NCI-H1105 (cell line): ENCODE results near the gene CAMKMT.
"Not testable (repeated sequence)": the region's sequence is repeated elsewhere in the genome, so short reads cannot be mapped to it uniquely, and the experiment has no call there.

Source experiments
- DNase-seq: peaks from one replicate; lab custom pipeline; 2025; lab: John Stamatoyannopoulos, UW

CAMKMT gene

GRCh38 chr2:44505664-44506063 lies 143.9 kb downstream of the CAMKMT start:
- not testable (repeated sequence) for DNase-seq

GRCh38 chr2:44510246-44510645 lies 148.5 kb downstream of the CAMKMT start:
- DNase-seq = no peak

- DNase-seq = no peak
Observed at GRCh38 chr2:44515416-44515815, 153.7 kb downstream of the CAMKMT start.

GRCh38 chr2:44519026-44519425 lies 157.3 kb downstream of the CAMKMT start:
- no peak for DNase-seq

- no peak for DNase-seq
Observed at GRCh38 chr2:44522846-44523245, 161.1 kb downstream of the CAMKMT start.

GRCh38 chr2:44524347-44524926 lies 162.7 kb downstream of the CAMKMT start:
- DNase-seq = no peak

GRCh38 chr2:44526352-44526751 lies 164.6 kb downstream of the CAMKMT start:
- no peak for DNase-seq

GRCh38 chr2:44528595-44528994 lies 166.8 kb downstream of the CAMKMT start:
- DNase-seq = no peak

- DNase-seq = no peak
Observed at GRCh38 chr2:44529448-44529847, 167.7 kb downstream of the CAMKMT start.

- no peak for DNase-seq
Observed at GRCh38 chr2:44531289-44531688, 169.5 kb downstream of the CAMKMT start.

- no peak for DNase-seq
Observed at GRCh38 chr2:44532031-44532430, 170.3 kb downstream of the CAMKMT start.

- no peak for DNase-seq
Observed at GRCh38 chr2:44533508-44533907, 171.8 kb downstream of the CAMKMT start.

GRCh38 chr2:44535376-44535775 lies 173.6 kb downstream of the CAMKMT start:
- no peak for DNase-seq

- no peak for DNase-seq
Observed at GRCh38 chr2:44537264-44537663, 175.5 kb downstream of the CAMKMT start.

- DNase-seq = no peak
Observed at GRCh38 chr2:44542520-44542919, 180.8 kb downstream of the CAMKMT start.

GRCh38 chr2:44543773-44544725 lies 182.3 kb downstream of the CAMKMT start:
- no peak for DNase-seq

- no peak for DNase-seq
Observed at GRCh38 chr2:44545005-44545404, 183.3 kb downstream of the CAMKMT start.

GRCh38 chr2:44546459-44547127 lies 184.8 kb downstream of the CAMKMT start:
- DNase-seq = no peak

- no peak for DNase-seq
Observed at GRCh38 chr2:44547718-44548117, 186.0 kb downstream of the CAMKMT start.

- no peak for DNase-seq
Observed at GRCh38 chr2:44548221-44549098, 186.7 kb downstream of the CAMKMT start.

- no peak for DNase-seq
Observed at GRCh38 chr2:44549099-44549471, 187.3 kb downstream of the CAMKMT start.

GRCh38 chr2:44549856-44550255 lies 188.1 kb downstream of the CAMKMT start:
- no peak for DNase-seq
